ENCODE measurements around the gene DNAJC13.
A peak's percentile ranks its signal among the peaks of the same experiment; 100 is the strongest.

Gene DNAJC13

DNA sequence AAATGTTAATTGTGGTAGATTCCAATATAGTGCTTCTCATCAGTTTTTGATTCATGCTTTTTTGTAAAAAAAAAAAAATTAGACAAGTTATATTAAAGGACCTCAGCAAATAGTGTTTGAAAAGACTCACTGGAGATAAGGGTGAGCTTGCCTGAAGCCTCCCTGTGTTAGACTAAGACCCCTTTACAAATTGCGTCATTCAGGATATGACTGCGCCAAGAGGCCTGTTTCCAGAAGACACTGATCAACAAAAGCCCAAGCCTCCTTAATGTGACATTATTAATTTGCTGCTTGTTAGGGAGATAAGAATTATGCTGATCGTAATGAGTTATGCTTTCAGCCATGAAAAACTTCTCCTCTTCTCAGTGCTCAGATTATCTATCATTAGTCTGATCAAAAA lies 13.0 kb upstream of the DNAJC13 start:
- DNase-seq (ENCODE audit: extremely low read depth in 1 of 2, low read depth in 1 of 2), result no peak

GRCh38 chr3:132405188-132405587 lies 12.1 kb upstream of the DNAJC13 start:
- DNase-seq (ENCODE audit: extremely low read depth in 1 of 2, low read depth in 1 of 2), result no peak

DNA sequence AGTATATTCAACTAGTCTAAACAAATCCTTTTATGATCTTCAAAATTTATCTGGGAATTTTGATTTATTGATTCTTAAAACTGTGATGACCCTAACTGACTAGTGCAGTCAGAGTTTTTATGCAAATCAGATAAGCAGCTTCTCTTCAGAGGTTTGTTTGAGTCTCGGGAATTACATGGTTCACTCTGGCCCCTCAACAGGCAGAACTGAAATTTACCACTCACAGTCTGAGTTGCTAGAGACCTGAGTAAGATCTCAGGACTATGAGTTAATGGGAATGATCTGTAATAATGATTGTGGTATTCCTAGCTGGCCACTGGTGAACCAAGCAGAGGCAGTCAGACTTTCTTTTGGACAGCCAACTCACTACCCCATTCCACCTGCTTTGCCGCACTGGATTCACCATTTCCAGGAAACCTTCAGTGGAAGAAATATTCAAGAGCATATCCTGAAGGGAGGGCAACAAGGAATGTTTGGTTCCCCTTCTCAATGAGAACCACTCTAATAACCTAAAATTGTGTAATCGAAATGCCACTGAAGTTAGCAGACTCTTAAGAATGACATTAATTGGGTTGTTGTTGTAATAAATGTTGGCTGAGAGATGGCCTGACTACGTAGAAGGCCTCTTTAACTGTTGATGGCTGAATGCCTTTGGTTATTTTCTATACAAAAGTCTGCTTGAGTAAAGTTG lies 11.5 kb upstream of the DNAJC13 start:
- no peak for DNase-seq (ENCODE audit: extremely low read depth in 1 of 2, low read depth in 1 of 2)

DNA sequence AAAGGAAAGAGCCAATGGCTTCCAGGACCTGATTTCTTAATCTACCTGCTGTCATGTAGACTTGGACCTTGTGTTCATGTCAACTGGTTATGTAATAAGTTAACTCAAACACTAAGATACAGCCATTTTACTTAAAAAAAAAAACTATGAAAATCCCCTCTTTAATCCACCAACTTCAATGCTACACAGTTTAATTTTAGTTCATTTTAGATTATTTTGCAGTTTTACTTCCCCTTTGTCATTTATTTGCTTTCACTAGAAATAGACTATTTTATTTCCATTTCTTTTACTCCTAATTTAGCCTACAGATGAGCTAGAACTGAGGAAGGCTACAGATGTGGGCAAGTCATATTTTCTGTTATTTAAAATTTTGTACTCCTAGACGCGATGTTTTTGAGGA lies 10.7 kb upstream of the DNAJC13 start:
- no peak for DNase-seq (ENCODE audit: extremely low read depth in 1 of 2, low read depth in 1 of 2)

DNA sequence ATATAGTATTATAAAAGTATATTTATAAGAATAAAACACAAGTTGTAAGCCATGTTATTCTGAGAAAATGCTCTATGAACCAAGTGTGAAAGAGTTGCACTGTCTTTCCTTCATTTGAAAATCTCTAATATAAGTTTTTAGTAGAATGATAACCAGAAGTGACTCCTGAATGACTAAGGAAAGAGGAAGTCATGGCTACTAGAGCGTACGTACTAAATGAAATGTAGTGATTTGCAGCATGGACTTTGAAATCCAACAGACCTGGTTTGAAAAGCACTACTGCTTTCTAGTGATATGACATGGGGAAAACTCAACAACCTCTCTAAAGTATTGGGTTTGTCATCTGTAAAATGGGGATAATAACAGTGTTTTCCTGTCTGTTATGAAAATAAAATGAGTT lies 10.3 kb upstream of the DNAJC13 start:
- DNase-seq (ENCODE audit: extremely low read depth in 1 of 2, low read depth in 1 of 2), result no peak

GRCh38 chr3:132414841-132415240 lies 2.5 kb upstream of the DNAJC13 start:
- DNase-seq (ENCODE audit: extremely low read depth in 1 of 2, low read depth in 1 of 2), result no peak

GRCh38 chr3:132416161-132416560 lies 1.1 kb upstream of the DNAJC13 start:
- no peak for DNase-seq (ENCODE audit: extremely low read depth in 1 of 2, low read depth in 1 of 2)

DNA sequence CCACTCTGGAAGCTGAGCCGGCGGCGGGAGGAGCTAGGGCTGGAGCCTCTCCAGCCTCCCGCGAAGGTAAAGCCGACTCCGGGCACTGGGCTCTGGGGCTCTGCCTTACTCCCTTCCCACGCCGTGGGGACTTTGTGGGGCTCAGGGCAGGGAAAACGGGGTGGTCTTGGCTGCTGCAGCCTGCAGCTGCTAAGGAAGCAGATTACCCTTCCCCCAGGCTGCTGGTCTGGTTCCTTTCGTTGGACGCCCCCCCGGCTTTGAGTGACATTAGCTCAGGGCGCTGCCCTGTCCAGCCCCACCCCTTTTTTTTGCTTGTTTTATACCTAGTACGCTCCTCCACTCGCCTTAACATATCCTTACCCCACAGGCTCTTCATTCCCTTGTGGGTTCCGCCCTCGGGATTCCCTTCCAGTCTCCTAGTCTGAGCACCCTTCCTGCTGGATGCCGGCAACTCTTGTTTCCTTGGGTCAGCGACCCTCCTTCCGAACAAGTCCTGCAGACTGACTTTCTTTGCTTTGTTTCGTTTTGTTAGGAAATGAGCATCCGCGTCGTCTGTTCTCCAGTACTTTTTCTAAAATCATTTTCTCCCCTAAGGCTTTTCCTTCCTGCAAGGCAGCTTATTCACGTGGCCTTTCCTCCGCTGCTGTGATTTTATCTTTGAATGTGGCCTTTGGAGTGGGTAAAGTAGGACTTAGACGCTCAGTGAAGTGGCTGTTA lies 551 bp downstream of the DNAJC13 start:
- peak in 1 of 2 donors; percentile 8 for DNase-seq (ENCODE audit: extremely low read depth in 1 of 2, low read depth in 1 of 2)

DNA sequence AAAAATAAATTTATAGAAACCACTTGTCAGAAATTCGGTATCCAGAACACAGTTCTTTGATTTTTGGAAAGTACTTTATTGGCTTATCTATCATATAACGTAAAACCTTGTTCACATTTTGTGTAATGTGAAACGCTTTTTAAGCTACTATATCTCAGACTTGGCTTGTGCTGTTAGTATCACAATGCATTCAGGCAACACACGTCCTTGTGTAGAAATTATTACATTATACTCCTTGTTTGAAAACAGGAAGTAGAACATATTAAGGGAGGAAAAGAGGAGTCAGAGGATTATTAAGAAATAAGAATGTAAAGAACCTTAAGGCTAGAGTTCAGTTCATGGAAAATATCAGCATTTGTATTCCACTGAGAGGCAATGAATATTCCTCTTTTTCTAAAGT lies 1.6 kb downstream of the DNAJC13 start:
- DNase-seq (ENCODE audit: extremely low read depth in 1 of 2, low read depth in 1 of 2), result no peak

DNA sequence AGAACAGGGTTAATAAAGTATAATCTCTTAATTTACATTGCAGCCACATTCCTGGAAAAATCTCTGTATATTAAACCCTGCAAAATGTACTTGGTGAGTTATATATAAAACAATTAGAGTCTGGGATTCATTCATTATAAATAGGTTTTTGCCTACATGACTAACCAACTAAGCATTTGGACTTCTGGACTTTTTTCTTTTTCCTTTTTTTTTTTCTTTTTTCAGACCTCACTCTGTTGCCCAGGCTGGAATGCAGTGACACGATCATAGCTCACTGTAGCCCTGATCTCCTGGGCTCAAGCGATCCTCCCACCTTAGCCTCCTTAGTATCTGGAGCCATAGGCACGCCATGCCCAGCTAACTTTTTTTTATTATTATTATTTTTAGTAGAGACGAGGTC lies 4.5 kb downstream of the DNAJC13 start:
- no peak for DNase-seq (ENCODE audit: extremely low read depth in 1 of 2, low read depth in 1 of 2)

DNA sequence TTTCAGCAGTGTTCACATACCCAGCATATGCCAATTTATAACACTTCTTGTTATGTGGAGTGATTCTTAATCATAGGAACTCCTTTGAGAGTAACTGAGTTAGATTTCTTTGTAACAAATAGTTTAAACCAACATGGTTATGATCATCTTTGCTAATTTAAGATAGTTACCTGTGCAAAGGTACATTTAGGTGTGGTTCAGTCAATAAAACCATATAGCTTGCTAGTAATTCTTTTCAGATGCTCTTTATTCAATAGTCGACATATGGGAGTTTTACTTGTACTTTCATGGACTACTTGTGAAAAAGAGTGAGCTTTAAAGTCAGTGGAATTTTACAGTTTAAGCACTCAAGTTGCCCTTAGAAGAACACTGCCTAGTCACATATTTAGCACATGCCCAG lies 5.2 kb downstream of the DNAJC13 start:
- no peak for DNase-seq (ENCODE audit: extremely low read depth in 1 of 2, low read depth in 1 of 2)

- no peak for DNase-seq (ENCODE audit: extremely low read depth in 1 of 2, low read depth in 1 of 2)
Measured at GRCh38 chr3:132432639-132433038, 15.3 kb downstream of the DNAJC13 start.

DNA sequence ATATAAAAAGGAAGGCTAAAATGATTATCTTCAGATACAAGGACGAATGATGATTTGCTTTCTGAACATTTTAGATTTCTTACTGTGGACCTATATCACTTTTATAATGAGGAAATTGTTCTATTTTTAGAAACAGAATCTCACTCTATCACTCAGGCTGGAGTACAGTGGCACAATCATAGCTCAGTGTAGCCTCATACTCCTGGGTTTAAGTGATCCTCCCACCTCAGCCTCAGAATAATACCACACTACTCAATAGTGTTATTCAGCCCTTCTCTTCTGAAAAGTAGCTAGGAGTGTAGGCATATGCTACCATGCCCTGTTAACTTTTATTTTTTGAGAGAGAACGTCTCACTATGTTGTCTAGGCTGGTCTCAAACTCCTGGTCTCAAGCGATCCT lies 15.8 kb downstream of the DNAJC13 start:
- DNase-seq (ENCODE audit: extremely low read depth in 1 of 2, low read depth in 1 of 2), result no peak

DNA sequence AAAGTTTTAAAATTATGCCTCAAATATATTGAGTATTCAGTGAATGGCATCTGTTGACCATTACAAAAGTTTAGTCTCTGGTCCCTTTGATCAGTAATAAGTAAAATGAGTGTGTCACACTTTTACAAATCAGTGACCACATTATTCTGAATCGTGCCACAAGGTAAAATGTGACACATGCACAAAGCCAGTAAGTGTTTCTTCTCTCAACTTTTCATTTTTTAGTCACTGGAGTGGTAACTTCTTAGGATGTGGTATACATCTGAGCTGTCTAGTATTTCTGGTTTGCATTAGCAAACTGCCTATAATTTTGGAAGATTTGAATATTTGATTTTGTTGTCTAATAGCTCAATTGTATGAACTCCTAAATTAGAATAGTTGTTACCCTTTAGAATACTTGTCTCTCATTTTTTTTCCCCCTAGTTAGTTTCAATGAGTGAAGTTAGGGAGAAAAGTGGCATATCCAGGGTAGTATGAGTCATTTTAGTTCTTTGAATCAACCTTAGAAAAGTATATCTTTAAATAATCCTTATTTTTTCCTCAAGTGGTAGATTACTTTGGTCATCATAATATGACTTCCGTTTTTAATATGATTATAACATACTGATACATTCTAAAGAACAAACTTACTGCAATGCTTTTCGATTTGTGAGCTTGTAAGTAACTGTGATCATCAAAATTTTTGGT lies 18.1 kb downstream of the DNAJC13 start:
- DNase-seq (ENCODE audit: extremely low read depth in 1 of 2, low read depth in 1 of 2), result no peak

- DNase-seq (ENCODE audit: extremely low read depth in 1 of 2, low read depth in 1 of 2), result no peak
Measured at GRCh38 chr3:132435911-132436425, 18.7 kb downstream of the DNAJC13 start.

DNA sequence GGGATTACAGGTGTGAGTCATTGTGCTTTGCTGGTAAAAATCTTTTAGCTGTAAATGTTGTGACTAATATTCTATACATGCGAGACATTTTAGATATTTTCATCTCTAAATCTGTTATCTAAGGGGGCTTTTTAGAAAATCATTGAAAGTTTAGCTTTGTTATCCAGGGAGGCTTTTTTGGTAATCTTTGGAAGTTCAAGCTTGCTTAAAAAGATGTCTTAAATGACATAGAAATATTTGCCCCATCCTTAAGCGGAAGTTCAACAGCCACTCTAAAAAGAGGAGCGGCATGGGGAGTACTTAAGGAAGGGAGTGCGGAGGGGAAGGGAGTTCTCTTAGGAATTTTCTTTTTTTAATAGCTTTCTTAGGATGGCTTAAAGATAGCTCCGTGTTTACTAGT lies 26.1 kb downstream of the DNAJC13 start:
- no peak for DNase-seq (ENCODE audit: extremely low read depth in 1 of 2, low read depth in 1 of 2)

GRCh38 chr3:132444383-132444782 lies 27.1 kb downstream of the DNAJC13 start:
- DNase-seq (ENCODE audit: extremely low read depth in 1 of 2, low read depth in 1 of 2), result no peak

- DNase-seq (ENCODE audit: extremely low read depth in 1 of 2, low read depth in 1 of 2), result no peak
Measured at GRCh38 chr3:132445817-132446216, 28.5 kb downstream of the DNAJC13 start.

DNA sequence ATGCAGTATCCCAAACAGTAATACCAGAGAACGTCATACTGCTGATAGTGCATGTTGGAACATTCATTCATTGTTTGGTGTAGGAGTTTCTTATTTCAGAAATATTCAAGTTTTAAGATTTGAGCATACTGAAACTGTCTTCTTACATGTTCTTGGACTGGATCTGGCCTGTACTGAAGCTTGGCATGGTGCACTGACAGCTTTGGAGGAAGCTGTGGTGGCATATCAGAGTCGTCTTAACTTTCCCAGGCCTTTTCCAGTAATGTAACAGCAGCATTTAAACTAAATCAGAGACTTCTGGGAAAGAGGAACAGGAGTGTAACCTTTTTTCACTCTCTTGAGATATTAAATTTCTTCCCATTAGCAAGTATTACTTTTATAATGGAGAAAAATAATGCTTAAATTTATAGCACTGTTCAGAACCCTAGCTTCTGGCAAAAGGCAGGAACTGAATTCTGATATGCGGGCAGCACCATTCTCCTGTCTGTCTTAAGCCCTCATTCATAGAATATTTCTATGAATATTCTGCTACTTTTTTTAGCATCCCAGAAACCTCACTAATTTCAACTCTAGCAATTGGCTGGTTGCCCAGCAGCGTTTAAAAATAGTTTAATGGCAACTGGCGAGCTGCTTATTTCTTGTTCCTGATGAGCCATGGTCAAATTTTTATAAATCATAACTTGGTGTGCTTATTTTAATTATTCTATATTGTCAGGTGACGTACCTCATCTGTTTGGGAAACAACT lies 31.1 kb downstream of the DNAJC13 start:
- no peak for DNase-seq (ENCODE audit: extremely low read depth in 1 of 2, low read depth in 1 of 2)

DNA sequence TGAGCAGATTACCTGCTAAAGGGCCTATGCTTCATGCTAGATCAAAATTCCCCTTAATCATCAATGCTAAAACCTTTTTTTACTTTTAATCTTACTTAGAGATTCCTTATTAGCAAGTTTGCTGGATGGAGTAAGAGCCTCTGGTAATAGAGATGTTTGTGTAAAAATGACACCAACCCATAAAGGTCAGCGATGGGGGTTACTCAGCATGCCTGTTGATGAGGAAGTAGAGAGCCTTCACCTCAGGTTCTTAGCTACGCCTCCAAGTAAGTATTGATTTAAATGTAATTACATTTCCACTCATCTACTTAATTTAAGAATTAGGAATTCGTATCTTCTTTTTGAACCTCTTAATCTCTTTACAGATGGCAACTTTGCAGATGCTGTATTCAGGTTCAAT lies 38.8 kb downstream of the DNAJC13 start:
- no peak for DNase-seq (ENCODE audit: extremely low read depth in 1 of 2, low read depth in 1 of 2)

DNA sequence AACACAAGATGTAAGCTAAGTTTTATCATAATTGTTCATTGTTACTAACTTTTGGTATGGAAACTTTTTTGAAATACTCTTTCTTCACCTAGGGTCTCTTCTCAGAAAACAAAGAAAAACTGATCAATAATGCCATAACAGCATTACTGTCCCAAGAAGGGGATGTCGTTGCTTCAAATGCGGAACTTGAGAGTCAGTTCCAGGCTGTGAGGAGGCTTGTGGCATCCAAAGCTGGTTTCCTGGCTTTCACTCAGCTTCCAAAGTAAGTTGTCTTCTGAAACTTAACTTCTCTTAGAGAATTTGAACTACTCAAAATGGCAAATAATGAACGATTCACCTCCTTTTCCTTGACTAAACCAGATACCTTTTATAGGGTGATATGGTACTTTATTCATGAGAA lies 39.3 kb downstream of the DNAJC13 start:
- no peak for DNase-seq (ENCODE audit: extremely low read depth in 1 of 2, low read depth in 1 of 2)
